GM23338 (cell line): ENCODE data around the gene GRK7. TPM values are rescaled to one million over a fixed set of nuclear protein-coding genes. Genes with fewer than 3 reads are reported as not detected.

Source experiments
- ATAC-seq: fragments of 200-7000 bp; cut with Tn5 transposase; 3 replicates; pipeline ENCODE4 v1.9.1; 2020
- DNase-seq: peaks from one replicate; pipeline ENCODE4 v3.0.0-alpha.2; 2015; ENCODE audit warnings: low spot score
- H2AFZ ChIP-seq: fragments of 200-600 bp; sonication (generic); 2 replicates; pipeline ENCODE4 v1.8.0; 2016; ENCODE audit warnings: antibody characterized with exemption, mild to moderate bottlenecking, moderate library complexity
- H3F3A ChIP-seq: fragments of 200-600 bp; sonication (generic); replicated peaks from 2 replicates; pipeline ENCODE4 v1.8.0; 2017; ENCODE audit warnings: antibody characterized with exemption, mixed run types, low read depth
- H3K27ac ChIP-seq: fragments of 200-600 bp; sonication (generic); 2 replicates; pipeline ENCODE4 v1.6.1; 2016; ENCODE audit warnings: low read depth
- H3K27me3 ChIP-seq: fragments of 200-600 bp; sonication (generic); 2 replicates; pipeline ENCODE4 v1.8.0; 2016; ENCODE audit warnings: mild to moderate bottlenecking, mixed run types, moderate library complexity; ENCODE audit not compliant: insufficient read depth
- H3K36me3 ChIP-seq: fragments of 200-600 bp; sonication (generic); 2 replicates; pipeline ENCODE4 v1.8.0; 2016; ENCODE audit warnings: mild to moderate bottlenecking; ENCODE audit not compliant: insufficient read depth
- H3K4me1 ChIP-seq: fragments of 200-600 bp; sonication (generic); 2 replicates; pipeline ENCODE4 v1.8.0; 2016; ENCODE audit warnings: mild to moderate bottlenecking, moderate library complexity; ENCODE audit not compliant: insufficient read depth
- H3K4me2 ChIP-seq: fragments of 200-600 bp; sonication (generic); 2 replicates; pipeline ENCODE4 v1.7.1; 2017; ENCODE audit warnings: mixed run types
- H3K4me3 ChIP-seq: fragments of 200-600 bp; sonication (generic); 2 replicates; pipeline ENCODE4 v1.6.1; 2016; ENCODE audit warnings: mixed run types
- H3K79me2 ChIP-seq: fragments of 200-600 bp; sonication (generic); replicated peaks from 2 replicates; pipeline ENCODE4 v1.8.0; 2017; ENCODE audit warnings: mild to moderate bottlenecking; ENCODE audit not compliant: insufficient read depth
- H3K9me2 ChIP-seq: fragments of 200-600 bp; sonication (generic); 2 replicates; pipeline ENCODE4 v1.8.0; 2017; ENCODE audit not compliant: insufficient read depth
- H4K20me1 ChIP-seq: fragments of 200-600 bp; sonication (generic); replicated peaks from 2 replicates; pipeline ENCODE4 v1.8.0; 2017; ENCODE audit warnings: mild to moderate bottlenecking; ENCODE audit not compliant: insufficient read depth
- H3K27ac Mint-ChIP-seq: 2 replicates; pipeline ENCODE4 v1.8.0; 2020; ENCODE audit warnings: inconsistent platforms, mild to moderate bottlenecking, moderate library complexity, mixed read lengths
- H3K27me3 Mint-ChIP-seq: 3 replicates; pipeline ENCODE4 v1.8.0; 2022; ENCODE audit warnings: low read depth, mild to moderate bottlenecking, moderate library complexity, mixed read lengths, inconsistent platforms; ENCODE audit not compliant: insufficient read depth, poor library complexity
- H3K36me3 Mint-ChIP-seq: 3 replicates; pipeline ENCODE4 v1.8.0; 2021; ENCODE audit warnings: low read depth, mild to moderate bottlenecking, inconsistent platforms, moderate library complexity, mixed read lengths
- H3K4me1 Mint-ChIP-seq: 3 replicates; pipeline ENCODE4 v1.8.0; 2020; ENCODE audit warnings: mild to moderate bottlenecking, inconsistent platforms, mixed read lengths
- H3K4me3 Mint-ChIP-seq: 3 replicates; pipeline ENCODE4 v1.8.0; 2021; ENCODE audit warnings: moderate library complexity, mild to moderate bottlenecking, inconsistent platforms, mixed read lengths
- H3K9me3 Mint-ChIP-seq: 3 replicates; pipeline ENCODE4 v1.8.0; 2020; ENCODE audit warnings: moderate library complexity, mild to moderate bottlenecking, inconsistent platforms, mixed read lengths
- CTCF ChIP-seq, 2 experiments: fragments of 200-600 bp in 1 of 2; sonication (generic) in 1 of 2; conservative IDR thresholded peaks; 2 replicates each; pipeline versions ENCODE4 v1.5.1 to v1.6.1; 2016 to 2017; ENCODE audit warnings: antibody characterized with exemption in 2 of 2, low read depth in 2 of 2, mild to moderate bottlenecking in 2 of 2, moderate library complexity in 1 of 2
- ETS1 ChIP-seq: IDR thresholded peaks from 2 replicates; pipeline ENCODE4 v1.6.1; 2016; ENCODE audit warnings: antibody characterized with exemption
- JUNB ChIP-seq: IDR thresholded peaks from one replicate; pipeline ENCODE4 v1.6.1; 2016; ENCODE audit warnings: antibody characterized with exemption; ENCODE audit not compliant: unreplicated experiment
- NANOG ChIP-seq: IDR thresholded peaks from 2 replicates; pipeline ENCODE4 v1.6.1; 2016; ENCODE audit warnings: antibody characterized with exemption, borderline replicate concordance
- POLR2AphosphoS5 ChIP-seq: IDR thresholded peaks from 2 replicates; pipeline ENCODE4 v1.6.1; 2016; ENCODE audit warnings: antibody characterized with exemption, low read depth
- REST ChIP-seq: IDR thresholded peaks from one replicate; pipeline ENCODE4 v1.6.1; 2018; ENCODE audit warnings: antibody characterized with exemption; ENCODE audit not compliant: unreplicated experiment
- ZNF114 ChIP-seq: fragments of 250-450 bp; sonication (Bioruptor Pico); IDR thresholded peaks from 2 replicates; pipeline ENCODE4 v1.5.0; 2020; ENCODE audit warnings: mild to moderate bottlenecking, moderate library complexity
- ZNF331 ChIP-seq: fragments of 250-450 bp; sonication (Bioruptor Pico); IDR thresholded peaks from 2 replicates; pipeline ENCODE4 v1.5.0; 2020; ENCODE audit warnings: low read depth, mild to moderate bottlenecking, moderate library complexity
- polyA plus RNA-seq: library from polyadenylated mRNA; unstranded; fragments of >200 nt; fragmentation: Nextera tagmentation; extraction: Ambion mirVana; gene quantifications from 2 replicates; pipeline ENCODE4 v1.2.1, GENCODE V29; 2016
- total RNA-seq: library from RNA; depleted of rRNA; stranded (reverse); fragments of >200 nt; shearing (Covaris generic); gene quantifications from 2 replicates; pipeline ENCODE4 v1.2.3, GENCODE V29; 2014

GRK7 gene
- total and polyA plus RNA-seq, 2 experiments from 2014 or later: not detected

- Histone ChIP-seq H2AFZ (no peak overlapping the region), H3K9me2 (no peaks in the 10 kb centered on the region), H3K27me3 (no peaks in the 10 kb centered on the region), H4K20me1 (no peaks in the 10 kb centered on the region), H3K27ac (no peak overlapping the region), H3K4me1 (no peaks in the 10 kb centered on the region), H3K79me2 (no peaks in the 10 kb centered on the region), H3K4me2 (no peak overlapping the region), H3K36me3 (no peaks in the 10 kb centered on the region), H3K4me3 (no peak overlapping the region), H3F3A (no peaks in the 10 kb centered on the region)
- Mint-ChIP-seq H3K27me3 (peaks cover 10% of the 10 kb centered on the region), H3K9me3 (0 out of 3 replicates have a peak, but pooled peaks cover 2% of the 10 kb centered on the region), H3K4me1 (no peaks in the 10 kb centered on the region), H3K27ac (no peak overlapping the region), H3K36me3 (no peaks in the 10 kb centered on the region), H3K4me3 (no peak overlapping the region)
- ATAC-seq: no peak
- TF ChIP-seq JUNB (no peak), ETS1 (no peak)
- DNase-seq: no peak
These were observed 16.5 kb downstream of the GRK7 start for GRCh38 chr3:141779667-141780066.

- ATAC-seq (peak; percentile 79), DNase-seq (peak; percentile 40)
- Mint-ChIP-seq H3K36me3 (no peaks in the 10 kb centered on the region), H3K27me3 (peaks cover 7% of the 10 kb centered on the region), H3K27ac (no peak overlapping the region), H3K9me3 (0 out of 3 replicates have a peak, but pooled peaks cover 2% of the 10 kb centered on the region), H3K4me3 (no peak overlapping the region), H3K4me1 (no peaks in the 10 kb centered on the region)
- Histone ChIP-seq H3K4me3 (no peak overlapping the region), H3K9me2 (no peaks in the 10 kb centered on the region), H3K27ac (no peak overlapping the region), H3K36me3 (no peaks in the 10 kb centered on the region), H4K20me1 (no peaks in the 10 kb centered on the region), H2AFZ (no peak overlapping the region; the same call in 1 of the 2 replicates), H3K27me3 (no peaks in the 10 kb centered on the region), H3K4me1 (no peaks in the 10 kb centered on the region), H3K79me2 (no peaks in the 10 kb centered on the region), H3F3A (no peaks in the 10 kb centered on the region), H3K4me2 (no peak overlapping the region)
- no peak for TF ChIP-seq JUNB
- peak; percentile 36 to 70; a peak in 3 of 4 replicates for TF ChIP-seq CTCF (conservative IDR thresholded peaks at IDR 0.05; ENCODE audit: low read depth in 2 of 2)
These were observed 19.3 kb downstream of the GRK7 start for GRCh38 chr3:141782386-141782932.

- no peak overlapping the region for H3K4me2 ChIP-seq
- no peak for DNase-seq
- no peaks in the 10 kb centered on the region for H3K36me3 ChIP-seq
- peaks cover 5% of the 10 kb centered on the region for H3K27me3 Mint-ChIP-seq
- ATAC-seq: no peak
- no peak overlapping the region for H3K27ac Mint-ChIP-seq
- H3K9me2 ChIP-seq: no peaks in the 10 kb centered on the region
- no peak overlapping the region for H3K4me3 ChIP-seq
- H3K4me1 Mint-ChIP-seq: no peaks in the 10 kb centered on the region
- peak overlapping the region; percentile 47; the same call in 1 of the 2 replicates for H2AFZ ChIP-seq
- H3K4me1 ChIP-seq: no peaks in the 10 kb centered on the region
- H3K9me3 Mint-ChIP-seq: 0 out of 3 replicates have a peak, but pooled peaks cover 2% of the 10 kb centered on the region
- no peak overlapping the region for H3K4me3 Mint-ChIP-seq
- no peaks in the 10 kb centered on the region for H3K79me2 ChIP-seq
- no peak overlapping the region for H3K27ac ChIP-seq
- no peaks in the 10 kb centered on the region for H3K36me3 Mint-ChIP-seq
- no peaks in the 10 kb centered on the region for H3K27me3 ChIP-seq
- H4K20me1 ChIP-seq: no peaks in the 10 kb centered on the region
- no peaks in the 10 kb centered on the region for H3F3A ChIP-seq
- TF ChIP-seq ZNF114 (CRISPR knock-in tag) (no peak), NANOG (no peak), CTCF (conservative IDR thresholded peaks at IDR 0.05; ENCODE audit: low read depth in 2 of 2) (no peak), ZNF331 (CRISPR knock-in tag) (no peak), POLR2AphosphoS5 (no peak), REST (no peak), ETS1 (no peak)
These were observed 20.4 kb downstream of the GRK7 start for GRCh38 chr3:141783632-141784031.
